CD4-positive, CD25-positive, alpha-beta regulatory T cell (primary cell): ENCODE data around the gene MYRF. TPM values are rescaled to one million over a fixed set of nuclear protein-coding genes. Genes with fewer than 3 reads are reported as not detected.

ENCODE experiments used
- ATAC-seq, 2 donors: fragments of 150-1000 bp; cut with Tn5 transposase; one replicate each; pipeline ENCODE4 v1.10.0; 2021; ENCODE audit warnings: low read depth in 2 of 2, moderate number of reproducible peaks in 2 of 2, moderate library complexity in 1 of 2
- DNase-seq, 3 donors: peaks; one replicate each; pipeline versions ENCODE4 v3.0.0 to v3.0.0-alpha.2; 2012 to 2022; ENCODE audit warnings: mixed read lengths in 1 of 3
- H3K27ac ChIP-seq: one replicate; pipeline ENCODE4 v1.7.0; 2013; ENCODE audit warnings: mild to moderate bottlenecking, low read length; ENCODE audit not compliant: insufficient read depth, poor library complexity, severe bottlenecking
- H3K27me3 ChIP-seq: one replicate; pipeline ENCODE4 v1.7.0; 2013; ENCODE audit warnings: low read length; ENCODE audit not compliant: control insufficient read depth, insufficient read depth
- H3K36me3 ChIP-seq: one replicate; pipeline ENCODE4 v1.7.0; 2013; ENCODE audit warnings: mild to moderate bottlenecking, low read length, moderate library complexity; ENCODE audit not compliant: control insufficient read depth, insufficient read depth
- H3K4me1 ChIP-seq: 2 replicates; pipeline ENCODE4 v1.7.0; 2013; ENCODE audit warnings: mild to moderate bottlenecking, low read length; ENCODE audit not compliant: insufficient read depth, control insufficient read depth, poor library complexity, severe bottlenecking
- H3K4me3 ChIP-seq: one replicate; pipeline ENCODE4 v1.7.0; 2013; ENCODE audit warnings: low read depth, mild to moderate bottlenecking, low read length, moderate library complexity
- H3K9me3 ChIP-seq, 2 experiments: 1 replicate in 1 of 2; 2 replicates in 1 of 2; pipeline ENCODE4 v1.7.0; 2013; ENCODE audit warnings: low read length in 2 of 2, mild to moderate bottlenecking in 1 of 2, moderate library complexity in 1 of 2; ENCODE audit not compliant: control insufficient read depth in 2 of 2
- H3K27ac Mint-ChIP-seq, 3 donors: one replicate each; pipeline ENCODE4 v1.8.0; 2020 to 2022; ENCODE audit warnings: mild to moderate bottlenecking in 3 of 3, mixed read lengths in 3 of 3, moderate library complexity in 2 of 3
- H3K27me3 Mint-ChIP-seq: one replicate; pipeline ENCODE4 v1.8.0; 2022; ENCODE audit warnings: mild to moderate bottlenecking, mixed read lengths
- H3K36me3 Mint-ChIP-seq: one replicate; pipeline ENCODE4 v1.8.0; 2020; ENCODE audit warnings: mixed read lengths
- H3K4me1 Mint-ChIP-seq, 4 donors: one replicate each; pipeline ENCODE4 v1.8.0; 2020 to 2022; ENCODE audit warnings: mixed read lengths in 4 of 4, mild to moderate bottlenecking in 1 of 4
- H3K4me3 Mint-ChIP-seq, 4 donors: one replicate each; pipeline ENCODE4 v1.8.0; 2020 to 2022; ENCODE audit warnings: mild to moderate bottlenecking in 4 of 4, mixed read lengths in 4 of 4, moderate library complexity in 3 of 4
- H3K9me3 Mint-ChIP-seq, 7 donors: one replicate each; pipeline ENCODE4 v1.8.0; 2020 to 2022; ENCODE audit warnings: mixed read lengths in 7 of 7, mild to moderate bottlenecking in 3 of 7, moderate library complexity in 2 of 7
- polyA plus RNA-seq, 4 donors: library from polyadenylated mRNA; unstranded; fragments of 300-500 nt; fragmentation: Illumina TruSeq; gene quantifications; one replicate each; pipeline ENCODE4 v1.2.3, GENCODE V29; 2021
- total RNA-seq: library from RNA; stranded (reverse); gene quantifications from one replicate; pipeline ENCODE4 v1.2.3, GENCODE V29; 2022

The MYRF gene
- total and polyA plus RNA-seq, 5 donors from 2014 or later: 0.20 to 0.74 (median 0.30) TPM; not detected in 2

DNA sequence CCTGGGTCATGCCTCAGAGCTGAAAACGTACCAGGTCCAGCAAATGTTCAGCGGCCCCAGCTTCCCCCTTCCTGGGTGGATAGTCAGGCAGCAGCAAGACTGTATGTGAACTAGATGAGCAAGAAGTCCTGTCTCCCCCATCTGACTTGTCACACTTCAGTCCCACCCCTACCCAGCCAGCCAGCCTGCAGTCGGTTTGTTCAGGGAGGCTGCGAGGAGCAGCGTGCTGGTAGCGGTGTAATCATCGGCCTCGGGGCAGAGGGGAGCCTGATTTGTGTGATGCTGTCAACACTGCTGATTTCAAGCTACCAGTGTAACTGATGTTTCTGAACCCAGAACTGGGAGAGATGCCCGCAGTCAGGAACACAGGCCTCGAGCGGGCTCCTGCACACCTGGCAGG, 30.4 kb downstream of the MYRF start:
- no peak overlapping the region for H3K27ac Mint-ChIP-seq
- H3K4me3 Mint-ChIP-seq: no peak overlapping the region
- ATAC-seq: no peak

DNA sequence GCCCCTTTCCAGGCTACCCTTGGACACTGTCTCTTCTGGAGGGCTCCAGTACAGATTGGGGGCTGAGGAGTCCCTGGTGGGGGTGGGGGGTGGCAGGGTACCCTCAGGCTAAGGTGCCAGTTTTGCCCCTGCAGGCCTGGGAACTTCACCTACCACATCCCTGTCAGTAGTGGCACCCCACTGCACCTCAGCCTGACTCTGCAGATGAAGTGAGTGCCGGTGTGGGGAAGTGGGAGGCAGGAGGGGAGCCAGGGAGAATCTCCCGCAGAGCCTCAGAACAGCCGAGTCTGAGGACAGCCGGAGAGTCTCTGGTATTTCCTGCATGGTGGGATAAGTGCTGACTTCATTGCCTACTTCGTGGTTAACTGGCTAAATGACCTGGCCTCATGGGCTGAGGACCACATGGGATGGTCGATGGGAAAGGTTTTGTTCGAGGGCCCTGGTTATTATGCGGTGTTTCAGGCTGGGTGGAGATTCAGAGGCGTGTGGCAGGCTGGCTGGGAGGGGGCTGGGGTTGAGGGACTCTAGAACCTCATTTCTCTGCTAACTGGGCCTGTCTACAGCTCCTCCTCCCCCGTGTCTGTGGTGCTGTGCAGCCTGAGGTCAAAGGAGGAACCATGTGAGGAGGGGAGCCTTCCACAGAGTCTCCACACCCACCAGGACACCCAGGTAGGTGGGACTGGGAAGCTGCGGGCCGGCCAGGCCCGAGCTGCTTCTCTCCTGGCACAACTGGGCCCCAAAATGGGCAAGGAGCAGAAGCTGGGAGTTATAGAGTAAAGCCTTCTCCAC, 31.5 kb downstream of the MYRF start:
- Mint-ChIP-seq H3K27ac (no peak overlapping the region), H3K4me1 (peaks cover 0 to 9% (median 3%) of the 10 kb centered on the region in 4 donors), H3K36me3 (peaks cover 12% of the 10 kb centered on the region), H3K27me3 (peaks cover 5% of the 10 kb centered on the region), H3K4me3 (peak overlapping the region in 1 of 4 donors; percentile 19), H3K9me3 (no peaks in the 10 kb centered on the region)
- DNase-seq: no peak
- no peak overlapping the region for H3K4me3 ChIP-seq
- ATAC-seq: no peak
- no peak overlapping the region for H3K27ac ChIP-seq
- H3K4me1 ChIP-seq: no peaks in the 10 kb centered on the region
- H3K27me3 ChIP-seq: no peaks in the 10 kb centered on the region
- H3K9me3 ChIP-seq: no peaks in the 10 kb centered on the region
- peaks cover 37% of the 10 kb centered on the region for H3K36me3 ChIP-seq

More for the DNA sequence above, 30.4 kb downstream of the MYRF start:
- peaks cover 2% of the 10 kb centered on the region for H3K4me1 ChIP-seq
- no peaks in the 10 kb centered on the region for H3K27me3 ChIP-seq
- H3K36me3 Mint-ChIP-seq: peaks cover 7% of the 10 kb centered on the region
- H3K36me3 ChIP-seq: peaks cover 28% of the 10 kb centered on the region
- no peaks in the 10 kb centered on the region for H3K9me3 ChIP-seq
- DNase-seq: no peak
- H3K27me3 Mint-ChIP-seq: peaks cover 11% of the 10 kb centered on the region
- no peak overlapping the region for H3K27ac ChIP-seq
- no peak overlapping the region for H3K4me3 ChIP-seq
- peaks cover 0 to 6% (median 2%) of the 10 kb centered on the region in 4 donors for H3K4me1 Mint-ChIP-seq
- no peaks in the 10 kb centered on the region for H3K9me3 Mint-ChIP-seq

DNA sequence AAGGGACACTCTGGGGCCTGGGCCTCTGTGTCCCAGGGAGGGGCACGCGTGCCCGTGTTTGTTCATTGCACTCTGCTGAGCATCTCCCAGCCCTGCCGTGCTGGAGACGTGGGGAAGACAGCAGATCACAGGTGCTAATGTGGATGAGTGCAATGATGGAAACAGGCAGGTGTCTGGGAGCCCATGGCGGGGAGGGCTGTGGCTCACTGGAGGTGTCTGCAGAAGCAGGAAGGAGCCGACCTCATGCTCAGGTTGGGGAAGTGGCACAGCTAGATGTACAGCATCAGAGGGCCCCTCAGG, 32.0 kb downstream of the MYRF start:
- Mint-ChIP-seq H3K4me3 (peak overlapping the region in 1 of 4 donors; percentile 19), H3K27me3 (peaks cover 4% of the 10 kb centered on the region), H3K9me3 (no peaks in the 10 kb centered on the region), H3K36me3 (peaks cover 15% of the 10 kb centered on the region), H3K27ac (no peak overlapping the region), H3K4me1 (peaks cover 0 to 11% (median 6%) of the 10 kb centered on the region in 4 donors)
- ATAC-seq (no peak), DNase-seq (no peak)
- Histone ChIP-seq H3K4me3 (no peak overlapping the region), H3K27ac (no peak overlapping the region), H3K9me3 (no peaks in the 10 kb centered on the region), H3K4me1 (no peaks in the 10 kb centered on the region), H3K27me3 (no peaks in the 10 kb centered on the region), H3K36me3 (peaks cover 43% of the 10 kb centered on the region)

DNA sequence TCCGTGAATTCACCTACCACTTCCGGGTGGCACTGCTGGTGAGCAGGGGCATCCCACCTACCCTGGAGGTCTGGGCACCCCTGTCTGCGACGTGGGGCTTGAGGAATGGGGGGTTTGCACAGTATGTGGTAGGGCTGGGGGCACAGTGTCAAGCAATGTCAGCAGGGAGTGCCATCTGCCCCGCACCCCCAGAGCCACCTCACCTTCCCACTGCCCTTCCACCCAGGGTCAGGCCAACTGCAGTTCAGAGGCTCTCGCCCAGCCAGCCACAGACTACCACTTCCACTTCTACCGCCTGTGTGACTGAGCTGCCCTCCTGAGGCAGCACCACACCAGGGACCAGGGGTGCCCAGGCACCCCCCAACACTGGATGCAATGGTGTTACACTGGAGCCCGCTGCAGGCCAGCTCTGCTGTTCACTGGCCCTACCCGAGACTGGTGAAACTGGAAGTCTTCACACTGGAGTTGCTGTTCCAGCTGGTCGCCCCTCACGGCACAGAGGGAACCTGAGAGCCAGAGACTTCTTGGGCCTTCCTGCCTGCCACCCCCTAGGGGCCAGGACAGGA, 33.5 kb downstream of the MYRF start:
- H3K4me3 Mint-ChIP-seq: no peak overlapping the region
- no peaks in the 10 kb centered on the region for H3K27me3 Mint-ChIP-seq
- ATAC-seq: no peak
- no peaks in the 10 kb centered on the region for H3K9me3 Mint-ChIP-seq
- Histone ChIP-seq H3K27me3 (no peaks in the 10 kb centered on the region), H3K9me3 (no peaks in the 10 kb centered on the region), H3K4me3 (no peak overlapping the region), H3K36me3 (peaks cover 49% of the 10 kb centered on the region), H3K4me1 (no peaks in the 10 kb centered on the region), H3K27ac (no peak overlapping the region)
- peaks cover 21% of the 10 kb centered on the region for H3K36me3 Mint-ChIP-seq
- no peak for DNase-seq
- H3K27ac Mint-ChIP-seq: no peak overlapping the region
- H3K4me1 Mint-ChIP-seq: peaks cover 0 to 23% (median 10%) of the 10 kb centered on the region in 4 donors

DNA sequence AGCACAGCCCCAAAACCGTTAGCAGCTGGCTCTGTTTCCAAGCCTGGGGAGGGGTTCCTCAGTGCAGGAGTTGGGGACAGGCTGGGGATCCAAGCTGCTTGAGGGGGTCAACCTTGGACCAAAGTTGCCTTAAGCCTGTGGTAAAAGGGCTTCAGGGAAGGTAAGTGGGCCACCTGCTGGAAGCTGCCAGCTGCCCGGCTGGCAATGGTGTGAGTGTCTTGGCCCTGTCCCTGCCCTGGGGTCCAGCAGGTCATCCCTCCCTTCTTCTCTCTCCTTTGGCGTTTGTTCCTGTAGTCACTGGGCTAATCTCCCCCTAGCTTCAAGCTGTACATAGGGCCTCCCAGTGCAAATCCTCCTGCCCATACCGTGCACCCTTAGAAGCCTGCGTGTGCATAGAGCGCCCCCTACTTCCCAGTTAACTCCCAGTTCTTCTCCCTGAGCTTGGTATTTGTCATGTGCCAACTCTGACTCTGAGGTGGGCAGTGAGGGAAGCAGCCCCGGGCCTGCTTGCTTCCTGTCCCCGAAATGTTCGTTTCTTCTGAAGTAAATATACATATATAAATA, 35.6 kb downstream of the MYRF start:
- Mint-ChIP-seq H3K9me3 (no peaks in the 10 kb centered on the region), H3K27ac (no peak overlapping the region), H3K27me3 (no peaks in the 10 kb centered on the region), H3K4me3 (no peak overlapping the region), H3K4me1 (peaks cover 11 to 39% (median 24%) of the 10 kb centered on the region in 4 donors), H3K36me3 (peaks cover 21% of the 10 kb centered on the region)
- Histone ChIP-seq H3K27ac (no peak overlapping the region), H3K27me3 (no peaks in the 10 kb centered on the region), H3K36me3 (peaks cover 49% of the 10 kb centered on the region), H3K9me3 (no peaks in the 10 kb centered on the region), H3K4me1 (peaks cover 14% of the 10 kb centered on the region), H3K4me3 (no peak overlapping the region)
- ATAC-seq: no peak
- DNase-seq: peak in 1 of 3 donors; percentile 42

DNA sequence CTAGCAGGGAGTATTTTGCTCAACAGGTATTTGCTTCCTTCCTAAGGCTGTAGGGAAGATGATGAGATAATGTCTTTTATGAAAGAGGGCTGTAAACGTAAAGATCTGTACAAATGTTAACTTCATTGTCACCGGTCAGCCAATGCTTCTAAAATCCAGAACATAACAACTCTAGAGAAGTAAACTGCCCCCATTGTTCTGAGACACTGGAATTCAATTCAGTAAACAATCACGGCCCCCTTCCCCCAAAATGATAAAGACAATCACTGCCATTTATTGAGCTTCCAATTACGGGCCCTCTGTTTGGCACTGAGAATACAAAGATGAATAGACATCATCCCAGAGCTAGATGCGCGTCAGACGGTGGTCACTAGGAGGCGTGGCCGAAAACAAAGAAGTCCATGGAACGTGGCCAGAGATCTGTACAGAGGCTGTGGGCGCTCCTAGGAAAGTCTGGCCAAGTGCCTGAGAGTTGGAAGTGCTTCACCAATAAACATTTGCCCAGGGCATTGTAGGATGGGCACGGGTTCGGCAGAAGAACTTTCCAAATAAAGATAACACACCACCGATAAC, 39.4 kb downstream of the MYRF start:
- Histone ChIP-seq H3K4me1 (peaks cover 20% of the 10 kb centered on the region), H3K27me3 (no peaks in the 10 kb centered on the region), H3K4me3 (peak overlapping the region; percentile 93), H3K27ac (peak overlapping the region; percentile 90), H3K36me3 (peaks cover 41% of the 10 kb centered on the region), H3K9me3 (no peaks in the 10 kb centered on the region)
- peak in 2 of 3 donors; percentile 25 to 49 for DNase-seq
- H3K4me1 Mint-ChIP-seq: peaks cover 11 to 48% (median 32%) of the 10 kb centered on the region in 4 donors
- no peak for ATAC-seq
- no peaks in the 10 kb centered on the region for H3K27me3 Mint-ChIP-seq
- peaks cover 15% of the 10 kb centered on the region for H3K36me3 Mint-ChIP-seq
- no peaks in the 10 kb centered on the region for H3K9me3 Mint-ChIP-seq
- H3K27ac Mint-ChIP-seq: peak overlapping the region; percentile 99 to 100 (median 99)
- peak overlapping the region; percentile 97 to 99 (median 99) for H3K4me3 Mint-ChIP-seq

DNA sequence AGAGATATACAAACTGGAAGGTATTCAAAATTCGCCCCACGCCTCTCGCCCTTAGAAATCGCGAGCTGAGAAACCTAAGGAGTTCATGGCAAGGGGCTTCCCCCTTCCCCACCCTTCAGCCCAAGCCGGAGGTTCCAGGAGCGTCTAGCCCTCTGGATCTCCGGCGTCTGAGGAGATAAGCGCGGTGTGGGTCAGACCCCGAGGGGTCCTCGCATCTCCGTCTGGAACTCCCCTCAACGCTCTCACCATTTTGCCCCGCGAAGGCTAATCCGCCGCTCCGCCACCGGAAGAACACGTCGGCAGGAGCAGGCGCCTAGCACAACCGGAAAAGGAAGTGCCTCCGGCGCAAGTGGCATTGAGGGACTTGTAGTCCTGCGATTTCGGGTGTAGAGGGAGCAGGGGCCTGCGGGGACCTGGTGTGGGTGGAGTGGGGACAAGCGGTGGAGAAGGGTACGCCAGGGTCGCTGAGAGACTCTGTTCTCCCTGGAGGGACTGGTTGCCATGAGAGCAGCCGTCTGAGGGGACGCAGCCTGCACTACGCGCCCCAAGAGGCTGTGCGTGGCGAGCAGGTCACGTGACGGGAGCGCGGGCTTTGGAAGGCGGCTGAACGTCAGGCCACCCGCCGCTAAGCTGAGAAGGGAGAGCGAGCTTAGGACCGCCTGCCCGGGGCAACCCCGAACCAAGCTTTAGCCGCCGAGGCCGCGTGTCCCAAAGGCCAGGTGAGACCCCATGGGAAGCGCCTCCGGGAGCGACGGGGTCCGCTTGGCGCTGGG, 40.1 kb downstream of the MYRF start, which contains the start of the genes FEN1 and TMEM258:
Gene FEN1 (plus strand): TSS at position 602 of the 773 bp plus-strand sequence. CDS start 2,451 bp downstream, outside the sequence.
Gene TMEM258 (minus strand): TSS at position 290 of the 773 bp plus-strand sequence. CDS start 41 bp downstream, at position 249.
- no peaks in the 10 kb centered on the region for H3K9me3 ChIP-seq
- H3K36me3 ChIP-seq: peaks cover 34% of the 10 kb centered on the region
- no peaks in the 10 kb centered on the region for H3K27me3 ChIP-seq
- Mint-ChIP-seq H3K9me3 (no peaks in the 10 kb centered on the region), H3K27me3 (no peaks in the 10 kb centered on the region), H3K4me3 (peak within 1 kb of the TSS; percentile 97 to 99 (median 99)), H3K4me1 (peaks cover 16 to 54% (median 37%) of the 10 kb centered on the region in 4 donors), H3K36me3 (peaks cover 19% of the 10 kb centered on the region), H3K27ac (peak within 1 kb of the TSS; percentile 99 to 100 (median 99))
- ATAC-seq: peak; percentile 88 to 91
- peak within 1 kb of the TSS; percentile 93 for H3K4me3 ChIP-seq
- peak; percentile 82 to 95 (median 90) for DNase-seq
- H3K27ac ChIP-seq: peak within 1 kb of the TSS; percentile 90
- H3K4me1 ChIP-seq: peaks cover 20% of the 10 kb centered on the region
